Cardiac septum (tissue), 1 donor: Measurements from ENCODE around the gene CAPRIN1. TPM values are rescaled to one million over a fixed set of nuclear protein-coding genes. Genes with fewer than 3 reads are reported as not detected.

Experiments used
- total RNA-seq: library from RNA; stranded (reverse); fragmentation: NEBNext Ultra II Directional; extraction: Animal tissue kit (Norgen Biotek cat#: 25700); gene quantifications from one replicate; pipeline ENCODE4 v1.2.1, GENCODE V29; 2021
- donor health status: DM: no; HTN: no; CAD: no.

Gene CAPRIN1
- total RNA-seq, 1 donor from 2014 or later, result 108 TPM

Other genes with a start within 250 kb of the CAPRIN1 start
- 10.9 TPM for gene LMO2, start 159.7 kb upstream of the CAPRIN1 start, total RNA-seq
- gene NAT10, start 53.9 kb downstream of the CAPRIN1 start, total RNA-seq, result 23.2 TPM